ENCODE measurements around the gene EPB41L4A.

- TF ChIP-seq CTCF (optimal IDR thresholded peaks at IDR 0.05 in 1 of 3, IDR thresholded peaks at IDR 0.05 in 1 of 3, conservative IDR thresholded peaks at IDR 0.05 in 1 of 3; ENCODE audit: extremely low read depth in 1 of 3, insufficient read depth in 2 of 3, low read length in 3 of 3): no peak
- no peak for TF ChIP-seq EZH2 (IDR thresholded peaks at IDR 0.05; ENCODE audit: low read length)
These were observed 255.6 kb downstream of the EPB41L4A start for GRCh38 chr5:112163435-112163834.

All from keratinocyte (primary cell).